Suprapubic skin (tissue), 3 donors: ENCODE results near the gene ACADL.

ENCODE experiments used
- POLR2A ChIP-seq, 2 donors: fragments of 450-650 bp; IDR thresholded peaks; one replicate each; pipeline ENCODE4 v1.6.1; 2017; ENCODE audit warnings: antibody characterized with exemption in 2 of 2, mild to moderate bottlenecking in 2 of 2, moderate library complexity in 2 of 2
- TF ChIP-seq, protein P1 (sequence below), 2 donors: fragments of 200-600 bp in 1 of 2; fragments of 450-650 bp in 1 of 2; sonication (generic) in 1 of 2; IDR thresholded peaks; one replicate each; pipeline ENCODE4 v1.5.1; 2016 to 2019; ENCODE audit warnings: antibody characterized with exemption in 2 of 2, mild to moderate bottlenecking in 1 of 2, moderate library complexity in 1 of 2

DNA sequence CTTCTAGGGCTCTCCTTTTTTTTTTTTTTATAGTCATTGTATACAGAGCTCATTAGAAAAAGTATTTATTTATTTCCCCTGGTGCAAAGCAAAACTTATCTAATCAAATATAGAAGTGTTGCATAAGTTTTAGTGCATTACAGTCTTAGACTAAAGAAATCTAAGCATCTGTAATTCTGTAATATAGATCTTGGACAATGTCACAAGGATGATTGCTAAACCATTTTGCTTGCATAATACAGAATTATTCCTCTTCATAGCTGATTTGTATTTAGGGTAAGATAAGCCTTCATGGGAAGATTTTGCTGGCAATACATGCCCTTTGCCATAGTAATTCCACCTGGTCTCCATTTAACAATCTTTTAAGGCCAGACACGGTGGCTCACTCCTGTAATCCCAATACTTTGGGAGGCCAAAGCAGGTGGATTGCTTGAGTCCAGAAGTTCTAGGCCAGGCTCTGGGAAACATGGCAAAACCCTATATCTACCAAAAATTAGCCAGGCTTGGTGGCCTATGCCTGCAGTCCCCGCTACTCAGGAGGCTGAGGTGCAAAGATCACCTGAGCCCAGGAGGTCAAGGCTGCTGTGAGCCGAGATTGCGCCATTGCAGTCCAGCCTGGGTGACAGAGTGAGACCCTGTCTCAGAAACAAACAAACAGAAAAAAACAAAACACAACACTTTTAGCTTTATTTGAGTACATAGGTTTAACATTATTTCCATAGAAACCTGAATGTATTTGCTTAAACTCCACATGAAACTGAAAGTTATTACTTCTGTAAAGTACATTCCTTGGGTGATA lies 2.2 kb upstream of the ACADL start:
- TF ChIP-seq, protein P1, sequence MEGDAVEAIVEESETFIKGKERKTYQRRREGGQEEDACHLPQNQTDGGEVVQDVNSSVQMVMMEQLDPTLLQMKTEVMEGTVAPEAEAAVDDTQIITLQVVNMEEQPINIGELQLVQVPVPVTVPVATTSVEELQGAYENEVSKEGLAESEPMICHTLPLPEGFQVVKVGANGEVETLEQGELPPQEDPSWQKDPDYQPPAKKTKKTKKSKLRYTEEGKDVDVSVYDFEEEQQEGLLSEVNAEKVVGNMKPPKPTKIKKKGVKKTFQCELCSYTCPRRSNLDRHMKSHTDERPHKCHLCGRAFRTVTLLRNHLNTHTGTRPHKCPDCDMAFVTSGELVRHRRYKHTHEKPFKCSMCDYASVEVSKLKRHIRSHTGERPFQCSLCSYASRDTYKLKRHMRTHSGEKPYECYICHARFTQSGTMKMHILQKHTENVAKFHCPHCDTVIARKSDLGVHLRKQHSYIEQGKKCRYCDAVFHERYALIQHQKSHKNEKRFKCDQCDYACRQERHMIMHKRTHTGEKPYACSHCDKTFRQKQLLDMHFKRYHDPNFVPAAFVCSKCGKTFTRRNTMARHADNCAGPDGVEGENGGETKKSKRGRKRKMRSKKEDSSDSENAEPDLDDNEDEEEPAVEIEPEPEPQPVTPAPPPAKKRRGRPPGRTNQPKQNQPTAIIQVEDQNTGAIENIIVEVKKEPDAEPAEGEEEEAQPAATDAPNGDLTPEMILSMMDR (IDR thresholded peaks at IDR 0.05) = no peak
- TF ChIP-seq POLR2A (IDR thresholded peaks at IDR 0.05) = no peak
